ENCODE measurements around the gene TRABD2A.

DNA sequence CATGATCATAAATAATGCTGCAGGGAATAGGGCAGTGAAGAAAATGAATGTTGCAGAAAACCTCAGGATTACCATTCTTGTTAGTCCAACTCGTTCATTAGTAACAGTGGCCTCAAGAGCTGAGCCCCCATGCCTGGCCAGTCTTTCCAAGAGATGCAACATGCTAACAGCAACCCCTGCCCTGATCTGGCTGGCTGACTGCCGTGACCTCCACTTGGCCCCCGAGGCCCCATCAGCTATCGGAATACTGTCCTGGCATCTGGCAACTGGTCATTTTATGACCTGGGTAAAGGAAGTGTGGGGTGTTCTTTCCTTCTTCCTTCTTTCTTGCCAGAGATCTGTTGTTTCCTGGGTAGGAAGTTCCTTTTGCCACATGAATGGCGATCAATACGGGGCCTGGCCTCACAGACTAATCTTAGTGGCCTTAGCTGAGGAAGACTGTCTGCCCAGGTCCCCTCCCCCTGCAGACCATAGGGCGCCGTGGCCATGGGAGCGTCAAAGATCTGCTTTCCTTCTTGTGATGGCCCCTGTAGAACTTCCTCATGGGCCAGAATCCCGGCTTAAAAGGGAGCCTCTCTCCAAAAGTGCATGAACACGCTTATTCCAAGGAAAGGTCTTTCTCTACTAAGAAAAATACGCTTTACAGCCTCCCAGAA is 10.6 kb upstream of the TRABD2A start:
- TF ChIP-seq, protein P1, sequence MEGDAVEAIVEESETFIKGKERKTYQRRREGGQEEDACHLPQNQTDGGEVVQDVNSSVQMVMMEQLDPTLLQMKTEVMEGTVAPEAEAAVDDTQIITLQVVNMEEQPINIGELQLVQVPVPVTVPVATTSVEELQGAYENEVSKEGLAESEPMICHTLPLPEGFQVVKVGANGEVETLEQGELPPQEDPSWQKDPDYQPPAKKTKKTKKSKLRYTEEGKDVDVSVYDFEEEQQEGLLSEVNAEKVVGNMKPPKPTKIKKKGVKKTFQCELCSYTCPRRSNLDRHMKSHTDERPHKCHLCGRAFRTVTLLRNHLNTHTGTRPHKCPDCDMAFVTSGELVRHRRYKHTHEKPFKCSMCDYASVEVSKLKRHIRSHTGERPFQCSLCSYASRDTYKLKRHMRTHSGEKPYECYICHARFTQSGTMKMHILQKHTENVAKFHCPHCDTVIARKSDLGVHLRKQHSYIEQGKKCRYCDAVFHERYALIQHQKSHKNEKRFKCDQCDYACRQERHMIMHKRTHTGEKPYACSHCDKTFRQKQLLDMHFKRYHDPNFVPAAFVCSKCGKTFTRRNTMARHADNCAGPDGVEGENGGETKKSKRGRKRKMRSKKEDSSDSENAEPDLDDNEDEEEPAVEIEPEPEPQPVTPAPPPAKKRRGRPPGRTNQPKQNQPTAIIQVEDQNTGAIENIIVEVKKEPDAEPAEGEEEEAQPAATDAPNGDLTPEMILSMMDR (conservative IDR thresholded peaks at IDR 0.05; ENCODE audit: low read length) = no peak
- no peak for TF ChIP-seq EZH2phosphoT487 (IDR thresholded peaks at IDR 0.05; ENCODE audit: borderline replicate concordance, low read depth, low read length)
